Measurements from ENCODE around the gene TMEM81. TPM values are rescaled to one million over a fixed set of nuclear protein-coding genes. Genes with fewer than 3 reads are reported as not detected.

Gene TMEM81
- total and polyA plus RNA-seq, 2 donors from 2014 or later = 1.7 to 6.1 TPM

- Histone ChIP-seq H3K27ac (ENCODE audit: low read depth in 2 of 2, low read length in 2 of 2) (no peak overlapping the region), H3K36me3 (ENCODE audit: control insufficient read depth in 2 of 3, insufficient read depth in 3 of 3, low read length in 3 of 3) (no peaks in the 10 kb centered on the region), H3K27me3 (ENCODE audit: control insufficient read depth, insufficient read depth, low read length) (no peaks in the 10 kb centered on the region), H3K9ac (ENCODE audit: low read length in 3 of 3) (no peak overlapping the region), H3K4me3 (ENCODE audit: low read length in 3 of 3) (no peak overlapping the region), H3K4me1 (ENCODE audit: control insufficient read depth in 2 of 3, insufficient read depth in 2 of 3, low read depth in 1 of 3, low read length in 3 of 3) (no peaks in the 10 kb centered on the region), H3K9me3 (ENCODE audit: control insufficient read depth in 2 of 3, insufficient read depth in 1 of 3, low read length in 3 of 3) (no peaks in the 10 kb centered on the region)
- intact Hi-C loops (cut with DNase I) = no loop called here
- TF ChIP-seq, protein P1, sequence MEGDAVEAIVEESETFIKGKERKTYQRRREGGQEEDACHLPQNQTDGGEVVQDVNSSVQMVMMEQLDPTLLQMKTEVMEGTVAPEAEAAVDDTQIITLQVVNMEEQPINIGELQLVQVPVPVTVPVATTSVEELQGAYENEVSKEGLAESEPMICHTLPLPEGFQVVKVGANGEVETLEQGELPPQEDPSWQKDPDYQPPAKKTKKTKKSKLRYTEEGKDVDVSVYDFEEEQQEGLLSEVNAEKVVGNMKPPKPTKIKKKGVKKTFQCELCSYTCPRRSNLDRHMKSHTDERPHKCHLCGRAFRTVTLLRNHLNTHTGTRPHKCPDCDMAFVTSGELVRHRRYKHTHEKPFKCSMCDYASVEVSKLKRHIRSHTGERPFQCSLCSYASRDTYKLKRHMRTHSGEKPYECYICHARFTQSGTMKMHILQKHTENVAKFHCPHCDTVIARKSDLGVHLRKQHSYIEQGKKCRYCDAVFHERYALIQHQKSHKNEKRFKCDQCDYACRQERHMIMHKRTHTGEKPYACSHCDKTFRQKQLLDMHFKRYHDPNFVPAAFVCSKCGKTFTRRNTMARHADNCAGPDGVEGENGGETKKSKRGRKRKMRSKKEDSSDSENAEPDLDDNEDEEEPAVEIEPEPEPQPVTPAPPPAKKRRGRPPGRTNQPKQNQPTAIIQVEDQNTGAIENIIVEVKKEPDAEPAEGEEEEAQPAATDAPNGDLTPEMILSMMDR (IDR thresholded peaks at IDR 0.05; ENCODE audit: borderline replicate concordance, extremely low read depth, insufficient read depth) = no peak
- FAIRE-seq (no peak), DNase-seq (no peak)
These were observed 8.6 kb downstream of the TMEM81 start for GRCh38 chr1:205075642-205076155.

DNA sequence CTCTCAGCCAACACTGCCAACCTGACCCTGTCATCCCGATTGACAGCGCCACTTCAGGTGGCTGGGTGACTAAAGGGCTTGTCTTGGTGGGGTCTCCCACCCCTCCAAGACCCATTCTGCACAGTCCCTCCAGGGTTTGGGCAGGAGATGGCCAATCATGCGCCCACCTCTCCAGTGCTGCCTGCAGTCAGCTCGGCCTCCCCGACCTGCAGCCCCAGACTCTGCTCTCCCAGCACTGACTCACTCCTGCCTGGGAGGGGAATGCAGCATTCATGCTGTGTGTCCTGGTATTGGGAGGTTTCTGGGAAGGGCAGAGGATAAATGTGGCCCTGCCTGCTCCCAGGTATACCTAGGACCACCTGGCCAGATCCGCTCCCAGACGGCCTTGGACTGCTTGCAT lies 9.7 kb downstream of the TMEM81 start:
- H3K9me3 ChIP-seq (ENCODE audit: control insufficient read depth in 2 of 3, insufficient read depth in 1 of 3, low read length in 3 of 3) = no peaks in the 10 kb centered on the region
- H3K9ac ChIP-seq (ENCODE audit: low read length in 3 of 3) = no peak overlapping the region
- no peak overlapping the region for H3K27ac ChIP-seq (ENCODE audit: low read depth in 2 of 2, low read length in 2 of 2)
- H3K36me3 ChIP-seq (ENCODE audit: control insufficient read depth in 2 of 3, insufficient read depth in 3 of 3, low read length in 3 of 3) = no peaks in the 10 kb centered on the region
- DNase-seq = no peak
- H3K27me3 ChIP-seq (ENCODE audit: control insufficient read depth, insufficient read depth, low read length) = no peaks in the 10 kb centered on the region
- TF ChIP-seq, protein P1 (IDR thresholded peaks at IDR 0.05; ENCODE audit: borderline replicate concordance, extremely low read depth, insufficient read depth) = no peak
- intact Hi-C loops (cut with DNase I) = no loop called here
- H3K4me3 ChIP-seq (ENCODE audit: low read length in 3 of 3) = no peak overlapping the region
- no peak for FAIRE-seq
- no peaks in the 10 kb centered on the region for H3K4me1 ChIP-seq (ENCODE audit: control insufficient read depth in 2 of 3, insufficient read depth in 2 of 3, low read depth in 1 of 3, low read length in 3 of 3)

DNA sequence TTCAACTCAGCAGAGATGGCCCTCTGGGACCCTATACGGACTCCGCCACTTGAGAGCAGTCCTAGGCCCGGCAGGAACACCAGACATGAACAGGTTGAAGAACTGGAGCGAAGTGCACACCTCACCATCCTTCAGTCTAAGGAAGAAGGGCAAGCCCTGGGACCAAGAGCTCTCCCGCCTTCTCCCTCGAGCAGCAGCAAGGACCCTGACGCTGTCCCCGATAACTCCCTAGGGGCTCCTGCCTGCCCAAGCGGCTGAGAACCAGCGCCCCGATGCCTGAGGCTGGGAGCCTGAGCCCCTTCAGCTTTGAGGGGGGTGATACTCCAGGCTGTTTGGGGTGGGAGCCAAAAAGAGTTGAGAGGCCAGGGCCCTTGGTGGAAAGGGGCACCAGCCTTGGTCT lies 10.2 kb downstream of the TMEM81 start:
- no peak overlapping the region for H3K9ac ChIP-seq (ENCODE audit: low read length in 3 of 3)
- TF ChIP-seq, protein P1 (IDR thresholded peaks at IDR 0.05; ENCODE audit: borderline replicate concordance, extremely low read depth, insufficient read depth) = no peak
- DNase-seq = no peak

GRCh38 chr1:205073511-205073910 lies 10.7 kb downstream of the TMEM81 start:
- H3K27ac ChIP-seq (ENCODE audit: low read depth in 2 of 2, low read length in 2 of 2) = no peak overlapping the region
- intact Hi-C loops (cut with DNase I) = no loop called here
- no peaks in the 10 kb centered on the region for H3K9me3 ChIP-seq (ENCODE audit: control insufficient read depth in 2 of 3, insufficient read depth in 1 of 3, low read length in 3 of 3)
- no peaks in the 10 kb centered on the region for H3K36me3 ChIP-seq (ENCODE audit: control insufficient read depth in 2 of 3, insufficient read depth in 3 of 3, low read length in 3 of 3)
- TF ChIP-seq, protein P1 (IDR thresholded peaks at IDR 0.05; ENCODE audit: borderline replicate concordance, extremely low read depth, insufficient read depth) = no peak
- no peaks in the 10 kb centered on the region for H3K4me1 ChIP-seq (ENCODE audit: control insufficient read depth in 2 of 3, insufficient read depth in 2 of 3, low read depth in 1 of 3, low read length in 3 of 3)
- DNase-seq (no peak), FAIRE-seq (no peak)
- H3K9ac ChIP-seq (ENCODE audit: low read length in 3 of 3) = no peak overlapping the region
- no peaks in the 10 kb centered on the region for H3K27me3 ChIP-seq (ENCODE audit: control insufficient read depth, insufficient read depth, low read length)
- no peak overlapping the region for H3K4me3 ChIP-seq (ENCODE audit: low read length in 3 of 3)

More for the DNA sequence above, 10.2 kb downstream of the TMEM81 start:
- H3K27ac ChIP-seq (ENCODE audit: low read depth in 2 of 2, low read length in 2 of 2) = no peak overlapping the region
- intact Hi-C loops (cut with DNase I) = no loop called here
- no peak overlapping the region for H3K4me3 ChIP-seq (ENCODE audit: low read length in 3 of 3)
- H3K36me3 ChIP-seq (ENCODE audit: control insufficient read depth in 2 of 3, insufficient read depth in 3 of 3, low read length in 3 of 3) = no peaks in the 10 kb centered on the region
- FAIRE-seq = no peak
- H3K9me3 ChIP-seq (ENCODE audit: control insufficient read depth in 2 of 3, insufficient read depth in 1 of 3, low read length in 3 of 3) = no peaks in the 10 kb centered on the region
- H3K27me3 ChIP-seq (ENCODE audit: control insufficient read depth, insufficient read depth, low read length) = no peaks in the 10 kb centered on the region
- H3K4me1 ChIP-seq (ENCODE audit: control insufficient read depth in 2 of 3, insufficient read depth in 2 of 3, low read depth in 1 of 3, low read length in 3 of 3) = no peaks in the 10 kb centered on the region
